K562 (cell line): ENCODE results near the gene KCNG1. TPM values are rescaled to one million over a fixed set of nuclear protein-coding genes. Genes with fewer than 3 reads are reported as not detected.

Experiments
- BMI1 ChIP-seq: fragments of 150-350 bp; IDR thresholded peaks from 2 replicates; pipeline ENCODE4 v1.6.1; 2014; ENCODE audit warnings: low read length
- CEBPB ChIP-seq: fragments of 450-650 bp; IDR thresholded peaks from 2 replicates; pipeline ENCODE4 v1.6.1; 2016; ENCODE audit warnings: missing genetic modification characterization, missing compliant biosample characterization
- ETV5 ChIP-seq: sonication (generic); formaldehyde crosslinking; IDR thresholded peaks from 2 replicates; pipeline ENCODE4 v1.4.0; 2020; ENCODE audit warnings: low read depth, mild to moderate bottlenecking, missing genetic modification reagents
- FOXK1 ChIP-seq: sonication (generic); formaldehyde crosslinking; IDR thresholded peaks from 2 replicates; pipeline ENCODE4 v1.8.0; 2022; ENCODE audit warnings: missing genetic modification reagents, mild to moderate bottlenecking, borderline replicate concordance
- GABPB1 ChIP-seq: sonication (generic); formaldehyde crosslinking; IDR thresholded peaks from 2 replicates; pipeline ENCODE4 v1.8.0; 2022; ENCODE audit warnings: mild to moderate bottlenecking, missing genetic modification reagents
- GATAD2B ChIP-seq: fragments of 450-650 bp; IDR thresholded peaks from 2 replicates; pipeline ENCODE4 v1.6.1; 2017; ENCODE audit warnings: mild to moderate bottlenecking, borderline replicate concordance
- HDAC3 ChIP-seq: fragments of 450-650 bp; IDR thresholded peaks from 2 replicates; pipeline ENCODE4 v1.6.1; 2018; ENCODE audit warnings: borderline replicate concordance, mild to moderate bottlenecking, moderate library complexity; ENCODE audit not compliant: partially characterized antibody
- ID3 ChIP-seq, 2 experiments: fragments of 250-450 bp in 1 of 2; fragments of 450-650 bp in 1 of 2; sonication (Bioruptor Pico) in 1 of 2; IDR thresholded peaks; 2 replicates each; pipeline versions ENCODE4 v1.6.1 to v1.8.0; 2016 to 2021; ENCODE audit warnings: mild to moderate bottlenecking in 2 of 2, moderate library complexity in 2 of 2, missing compliant biosample characterization in 1 of 2, missing genetic modification characterization in 1 of 2
- L3MBTL2 ChIP-seq: fragments of 450-650 bp; IDR thresholded peaks from 2 replicates; pipeline ENCODE4 v1.6.1; 2016; ENCODE audit warnings: mild to moderate bottlenecking, moderate library complexity
- NR3C1 ChIP-seq: sonication (generic); formaldehyde crosslinking; IDR thresholded peaks from 2 replicates; pipeline ENCODE4 v1.8.1; 2022; ENCODE audit warnings: missing genetic modification reagents
- NRF1 ChIP-seq, 2 experiments: fragments of 450-650 bp; IDR thresholded peaks in 1 of 2; conservative IDR thresholded peaks in 1 of 2; 2 replicates each; pipeline ENCODE4 v1.6.1; 2014; ENCODE audit warnings: mild to moderate bottlenecking in 2 of 2
- PHF20 ChIP-seq: fragments of 450-650 bp; IDR thresholded peaks from 2 replicates; pipeline ENCODE4 v1.6.1; 2018; ENCODE audit not compliant: partially characterized antibody
- POLR2A ChIP-seq: fragments of 450-650 bp; conservative IDR thresholded peaks from 2 replicates; pipeline ENCODE4 v1.6.1; 2016
- SIN3B ChIP-seq: fragments of 450-650 bp; IDR thresholded peaks from 2 replicates; pipeline ENCODE4 v1.6.1; 2017; ENCODE audit warnings: low read depth, mild to moderate bottlenecking, moderate library complexity
- SPI1 ChIP-seq: IDR thresholded peaks from 2 replicates; pipeline ENCODE4 v1.6.1; 2011; ENCODE audit warnings: low read depth, low read length, control low read depth, borderline replicate concordance
- TCF7L2 ChIP-seq: fragments of 150-350 bp; IDR thresholded peaks from 2 replicates; pipeline ENCODE4 v1.6.1; 2016; ENCODE audit warnings: low read depth, mild to moderate bottlenecking, low read length, moderate library complexity
- YY1 ChIP-seq, 3 experiments: IDR thresholded peaks; 2 replicates each; pipeline ENCODE4 v1.6.1; 2011; ENCODE audit warnings: low read length in 2 of 3, mild to moderate bottlenecking in 2 of 3, moderate library complexity in 2 of 3, borderline replicate concordance in 1 of 3, control low read depth in 1 of 3, low read depth in 1 of 3; ENCODE audit not compliant: insufficient read depth in 3 of 3, insufficient replicate concordance in 2 of 3, control insufficient read depth in 1 of 3, insufficient read length in 1 of 3; ENCODE audit errors: extremely low read depth in 1 of 3
- ZBTB1 ChIP-seq: sonication (generic); formaldehyde crosslinking; IDR thresholded peaks from 2 replicates; pipeline ENCODE4 v1.8.1; 2023; ENCODE audit warnings: missing genetic modification reagents, low read depth, mild to moderate bottlenecking, borderline replicate concordance
- ZNF24 ChIP-seq: fragments of 450-650 bp; IDR thresholded peaks from 2 replicates; pipeline ENCODE4 v1.6.1; 2016
- polyA plus RNA-seq, 8 experiments: library from polyadenylated mRNA; depleted of rRNA in 4 of 8; stranded (reverse) in 5 of 8; unstranded in 3 of 8; fragments of >200 nt; fragmentation: Nextera tagmentation in 2 of 8; fragmentation: Illumina TruSeq in 1 of 8; extraction: Ambion mirVana in 2 of 8; extraction: Trizol in 1 of 8; gene quantifications; 2 replicates each; pipeline versions ENCODE4 v1.2.1 to v1.2.3, GENCODE V29; 2011 to 2014; ENCODE audit warnings: inconsistent platforms in 1 of 8, missing spikeins in 1 of 8
- total RNA-seq, 7 experiments: library from RNA; depleted of rRNA in 6 of 7; stranded (reverse); fragments of >200 nt in 6 of 7; fragmentation: Illumina TruSeq in 2 of 7; extraction: Trizol in 2 of 7; gene quantifications; 2 replicates each; pipeline versions ENCODE4 v1.2.1 to v1.2.3, GENCODE V29; 2011 to 2021; ENCODE audit warnings: low replicate concordance in 1 of 7
- TF ChIP-seq, protein P1 (sequence below): conservative IDR thresholded peaks from 2 replicates; pipeline ENCODE4 v1.6.1; 2011; ENCODE audit warnings: low read depth, mild to moderate bottlenecking, low read length; ENCODE audit not compliant: control insufficient read depth
- TF ChIP-seq, protein P2 (sequence below): fragments of 450-650 bp; IDR thresholded peaks from 2 replicates; pipeline ENCODE4 v1.6.1; 2016; ENCODE audit warnings: borderline replicate concordance
- TF ChIP-seq, protein P3 (sequence below): fragments of 450-650 bp; IDR thresholded peaks from 2 replicates; pipeline ENCODE4 v1.6.1; 2016

Gene KCNG1
- total and polyA plus RNA-seq, 9 of the 15 experiments (the other 6 are each of a cell fraction or from before 2014, with no cell fraction given): 0.06 to 1.5 (median 0.22) TPM; not detected in 2

GRCh38 chr20:50958615-50959542 lies 64.0 kb downstream of the KCNG1 start, which contains the start of gene MOCS3 (continued):
- TF ChIP-seq ID3 (CRISPR knock-in tag; IDR thresholded peaks at IDR 0.05): no peak
- 0 out of 2 replicates have a peak, but pooled peaks have one; percentile 39 for TF ChIP-seq ID3 (tag; IDR thresholded peaks at IDR 0.05)
- peak; percentile 70 for TF ChIP-seq CEBPB (tag)
- peak; percentile 92 for TF ChIP-seq GABPB1 (CRISPR knock-in tag)
- TF ChIP-seq, protein P1, sequence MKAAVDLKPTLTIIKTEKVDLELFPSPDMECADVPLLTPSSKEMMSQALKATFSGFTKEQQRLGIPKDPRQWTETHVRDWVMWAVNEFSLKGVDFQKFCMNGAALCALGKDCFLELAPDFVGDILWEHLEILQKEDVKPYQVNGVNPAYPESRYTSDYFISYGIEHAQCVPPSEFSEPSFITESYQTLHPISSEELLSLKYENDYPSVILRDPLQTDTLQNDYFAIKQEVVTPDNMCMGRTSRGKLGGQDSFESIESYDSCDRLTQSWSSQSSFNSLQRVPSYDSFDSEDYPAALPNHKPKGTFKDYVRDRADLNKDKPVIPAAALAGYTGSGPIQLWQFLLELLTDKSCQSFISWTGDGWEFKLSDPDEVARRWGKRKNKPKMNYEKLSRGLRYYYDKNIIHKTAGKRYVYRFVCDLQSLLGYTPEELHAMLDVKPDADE: peak; percentile 55; the same call in 1 of the 2 replicates
- TF ChIP-seq HDAC3: peak; percentile 67
- TF ChIP-seq POLR2A: peak; percentile 57; the same call in 1 of the 2 replicates
- TF ChIP-seq NR3C1 (CRISPR knock-in tag): peak; percentile 69
- peak; percentile 99 for TF ChIP-seq SIN3B
- TF ChIP-seq PHF20: peak; percentile 84
- TF ChIP-seq, protein P2, sequence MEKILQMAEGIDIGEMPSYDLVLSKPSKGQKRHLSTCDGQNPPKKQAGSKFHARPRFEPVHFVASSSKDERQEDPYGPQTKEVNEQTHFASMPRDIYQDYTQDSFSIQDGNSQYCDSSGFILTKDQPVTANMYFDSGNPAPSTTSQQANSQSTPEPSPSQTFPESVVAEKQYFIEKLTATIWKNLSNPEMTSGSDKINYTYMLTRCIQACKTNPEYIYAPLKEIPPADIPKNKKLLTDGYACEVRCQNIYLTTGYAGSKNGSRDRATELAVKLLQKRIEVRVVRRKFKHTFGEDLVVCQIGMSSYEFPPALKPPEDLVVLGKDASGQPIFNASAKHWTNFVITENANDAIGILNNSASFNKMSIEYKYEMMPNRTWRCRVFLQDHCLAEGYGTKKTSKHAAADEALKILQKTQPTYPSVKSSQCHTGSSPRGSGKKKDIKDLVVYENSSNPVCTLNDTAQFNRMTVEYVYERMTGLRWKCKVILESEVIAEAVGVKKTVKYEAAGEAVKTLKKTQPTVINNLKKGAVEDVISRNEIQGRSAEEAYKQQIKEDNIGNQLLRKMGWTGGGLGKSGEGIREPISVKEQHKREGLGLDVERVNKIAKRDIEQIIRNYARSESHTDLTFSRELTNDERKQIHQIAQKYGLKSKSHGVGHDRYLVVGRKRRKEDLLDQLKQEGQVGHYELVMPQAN: peak; percentile 91; the same call in 1 of the 2 replicates
- TF ChIP-seq NRF1 (conservative IDR thresholded peaks at IDR 0.05 in 1 of 2, IDR thresholded peaks at IDR 0.05 in 1 of 2): 0 out of 4 replicates have a peak, but pooled peaks of 1 of the 2 experiments have one; percentile 26
- peak; percentile 69; the same call in 1 of the 2 replicates for TF ChIP-seq ZBTB1 (CRISPR knock-in tag)
- peak; percentile 22; the same call in 1 of the 2 replicates for TF ChIP-seq L3MBTL2
- 0 out of 2 replicates have a peak, but pooled peaks have one; percentile 62 for TF ChIP-seq ETV5 (CRISPR knock-in tag)
- TF ChIP-seq, protein P3, sequence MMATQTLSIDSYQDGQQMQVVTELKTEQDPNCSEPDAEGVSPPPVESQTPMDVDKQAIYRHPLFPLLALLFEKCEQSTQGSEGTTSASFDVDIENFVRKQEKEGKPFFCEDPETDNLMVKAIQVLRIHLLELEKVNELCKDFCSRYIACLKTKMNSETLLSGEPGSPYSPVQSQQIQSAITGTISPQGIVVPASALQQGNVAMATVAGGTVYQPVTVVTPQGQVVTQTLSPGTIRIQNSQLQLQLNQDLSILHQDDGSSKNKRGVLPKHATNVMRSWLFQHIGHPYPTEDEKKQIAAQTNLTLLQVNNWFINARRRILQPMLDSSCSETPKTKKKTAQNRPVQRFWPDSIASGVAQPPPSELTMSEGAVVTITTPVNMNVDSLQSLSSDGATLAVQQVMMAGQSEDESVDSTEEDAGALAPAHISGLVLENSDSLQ: peak; percentile 69
- TF ChIP-seq BMI1: peak; percentile 93
- peak; percentile 55; the same call in 1 of the 2 replicates for TF ChIP-seq SPI1
- TF ChIP-seq TCF7L2: peak; percentile 94
- 0 out of 2 replicates have a peak, but pooled peaks have one; percentile 83 for TF ChIP-seq GATAD2B
- no peak for TF ChIP-seq FOXK1 (CRISPR knock-in tag)
- TF ChIP-seq YY1 (IDR thresholded peaks at IDR 0.05; ENCODE audit: borderline replicate concordance in 1 of 3, control insufficient read depth in 1 of 3, extremely low read depth in 1 of 3, insufficient read depth in 3 of 3, insufficient read length in 1 of 3, insufficient replicate concordance in 2 of 3, low read depth in 1 of 3, low read length in 2 of 3): peak in 1 of 3 experiments; percentile 41
- no peak for TF ChIP-seq ZNF24
